Neural cell (in vitro differentiated cells): ENCODE results near the gene GHRL. TPM values are rescaled to one million over a fixed set of nuclear protein-coding genes. Genes with fewer than 3 reads are reported as not detected.

Experiments used
- H2AFZ ChIP-seq: fragments of 200-600, 300-800 bp; sonication (generic), shearing (Covaris generic); 2 replicates; pipeline ENCODE4 v1.6.0; 2014; ENCODE audit warnings: low read depth, mild to moderate bottlenecking, antibody characterized with exemption, low read length, moderate library complexity
- H3F3A ChIP-seq: fragments of 200-600 bp; shearing (Covaris generic); 2 replicates; pipeline ENCODE4 v1.6.1; 2016; ENCODE audit warnings: mild to moderate bottlenecking, moderate library complexity, mixed read lengths, antibody characterized with exemption, low read length; ENCODE audit not compliant: insufficient read depth, poor library complexity, severe bottlenecking
- H3K27ac ChIP-seq: fragments of 200-600, 300-800 bp; sonication (generic), shearing (Covaris generic); 2 replicates; pipeline ENCODE4 v1.5.1; 2014; ENCODE audit warnings: mild to moderate bottlenecking, low read length, moderate library complexity
- H3K27me3 ChIP-seq: fragments of 300-800, 200-600 bp; sonication (generic), shearing (Covaris generic); 2 replicates; pipeline ENCODE4 v1.6.0; 2014; ENCODE audit warnings: mild to moderate bottlenecking, low read depth, low read length, moderate library complexity; ENCODE audit not compliant: insufficient read depth
- H3K36me3 ChIP-seq: fragments of 300-800, 200-600 bp; sonication (generic), shearing (Covaris generic); 2 replicates; pipeline ENCODE4 v1.5.1; 2014; ENCODE audit warnings: mild to moderate bottlenecking, antibody characterized with exemption, low read length, moderate library complexity; ENCODE audit not compliant: insufficient read depth
- H3K4me2 ChIP-seq: fragments of 300-800, 200-600 bp; sonication (generic), shearing (Covaris generic); 2 replicates; pipeline ENCODE4 v1.6.0; 2014; ENCODE audit warnings: mild to moderate bottlenecking, low read length
- H3K4me3 ChIP-seq: fragments of 300-800, 200-600 bp; sonication (generic), shearing (Covaris generic); 2 replicates; pipeline ENCODE4 v1.5.1; 2014; ENCODE audit warnings: mild to moderate bottlenecking, low read length, moderate library complexity
- H3K79me2 ChIP-seq: fragments of 200-600 bp; shearing (Covaris generic); replicated peaks from 2 replicates; pipeline ENCODE4 v1.6.0; 2014; ENCODE audit warnings: mild to moderate bottlenecking, low read length, moderate library complexity; ENCODE audit not compliant: insufficient read depth
- H3K9ac ChIP-seq: fragments of 300-800, 200-600 bp; sonication (generic), shearing (Covaris generic); 2 replicates; pipeline ENCODE4 v1.6.1; 2016; ENCODE audit warnings: mild to moderate bottlenecking, low read length, mixed read lengths
- H3K9me2 ChIP-seq: fragments of 200-600 bp; shearing (Covaris generic); 2 replicates; pipeline ENCODE4 v1.6.1; 2016; ENCODE audit warnings: mild to moderate bottlenecking, low read length, mixed read lengths; ENCODE audit not compliant: insufficient read depth
- H3K9me3 ChIP-seq: fragments of 200-600, 300-800 bp; sonication (generic), shearing (Covaris generic); 2 replicates; pipeline ENCODE4 v1.6.1; 2016; ENCODE audit warnings: mild to moderate bottlenecking, mixed run types, low read length, moderate library complexity, mixed read lengths
- H4K20me1 ChIP-seq: fragments of 200-600 bp; shearing (Covaris generic); 2 replicates; pipeline ENCODE4 v1.6.1; 2016; ENCODE audit warnings: mild to moderate bottlenecking, mixed run types; ENCODE audit not compliant: insufficient read depth
- CTCF ChIP-seq: fragments of 450-650 bp; IDR thresholded peaks from 2 replicates; pipeline ENCODE4 v1.5.1; 2014; ENCODE audit warnings: antibody characterized with exemption, mild to moderate bottlenecking, moderate library complexity; ENCODE audit not compliant: poor library complexity, severe bottlenecking
- EP300 ChIP-seq: fragments of 450-650 bp; conservative IDR thresholded peaks from 2 replicates; pipeline ENCODE4 v1.6.1; 2014; ENCODE audit warnings: antibody characterized with exemption, mild to moderate bottlenecking, moderate library complexity; ENCODE audit not compliant: poor library complexity, severe bottlenecking
- EZH2 ChIP-seq: fragments of 200-600, 300-800 bp; shearing (Covaris generic), sonication (generic); IDR thresholded peaks from 2 replicates; pipeline ENCODE4 v1.6.1; 2014; ENCODE audit warnings: antibody characterized with exemption, low read length, borderline replicate concordance, mild to moderate bottlenecking; ENCODE audit not compliant: insufficient read depth, poor library complexity, severe bottlenecking
- MXI1 ChIP-seq: fragments of 450-650 bp; conservative IDR thresholded peaks from 2 replicates; pipeline ENCODE4 v1.6.1; 2014; ENCODE audit warnings: antibody characterized with exemption, mild to moderate bottlenecking; ENCODE audit not compliant: poor library complexity, severe bottlenecking
- POLR2AphosphoS5 ChIP-seq: IDR thresholded peaks from 2 replicates; pipeline ENCODE4 v1.6.1; 2012
- RAD21 ChIP-seq: fragments of 450-650 bp; conservative IDR thresholded peaks from 2 replicates; pipeline ENCODE4 v1.6.1; 2014; ENCODE audit warnings: antibody characterized with exemption, mild to moderate bottlenecking, moderate library complexity
- SMC3 ChIP-seq: fragments of 450-650 bp; conservative IDR thresholded peaks from 2 replicates; pipeline ENCODE4 v1.6.1; 2014; ENCODE audit warnings: antibody characterized with exemption, mild to moderate bottlenecking, moderate library complexity; ENCODE audit not compliant: poor library complexity
- TAF1 ChIP-seq: IDR thresholded peaks from 2 replicates; pipeline ENCODE4 v1.6.1; 2012; ENCODE audit warnings: low read depth
- polyA plus RNA-seq: library from polyadenylated mRNA; depleted of rRNA; stranded (reverse); fragments of >200 nt; gene quantifications from 2 replicates; pipeline ENCODE4 v1.2.3, GENCODE V29; 2014
- TF ChIP-seq, protein P1 (sequence below): IDR thresholded peaks from 2 replicates; pipeline ENCODE4 v1.6.1; 2012; ENCODE audit warnings: borderline replicate concordance

GHRL gene
- polyA plus RNA-seq, 1 donor from 2014 or later: 2.8 TPM

GRCh38 chr3:10269443-10269842, 23.3 kb downstream of the GHRL start:
- H3K9me2 ChIP-seq: no peaks in the 10 kb centered on the region
- no peaks in the 10 kb centered on the region for H4K20me1 ChIP-seq
- no peak overlapping the region for H3K4me3 ChIP-seq

DNA sequence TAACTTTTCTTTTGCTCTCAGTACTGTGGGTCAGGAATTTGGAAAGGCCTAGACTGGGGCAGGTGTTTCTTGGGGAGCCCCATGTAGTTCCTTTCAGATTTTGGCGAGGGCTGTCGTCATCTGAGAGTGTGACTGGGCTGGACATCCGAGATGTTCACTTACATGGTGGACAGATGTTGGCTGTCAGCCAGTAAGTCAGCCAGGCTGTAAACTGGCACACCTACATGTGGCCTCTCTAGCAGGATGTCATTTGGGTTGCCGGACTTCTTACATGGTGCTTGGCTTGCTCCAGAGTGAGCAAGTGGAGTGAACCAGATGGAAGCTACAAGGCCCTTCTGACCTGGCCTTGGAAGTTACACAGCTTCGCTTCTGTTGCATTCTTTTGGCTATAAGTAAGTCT, 23.8 kb downstream of the GHRL start:
- Histone ChIP-seq H3K4me2 (no peak overlapping the region), H3F3A (no peaks in the 10 kb centered on the region), H3K9ac (no peak overlapping the region), H3K27ac (no peak overlapping the region), H3K36me3 (no peaks in the 10 kb centered on the region), H3K79me2 (no peaks in the 10 kb centered on the region), H2AFZ (no peak overlapping the region), H4K20me1 (no peaks in the 10 kb centered on the region), H3K4me3 (no peak overlapping the region), H3K27me3 (no peaks in the 10 kb centered on the region), H3K9me3 (no peaks in the 10 kb centered on the region), H3K9me2 (no peaks in the 10 kb centered on the region)
- no peak for TF ChIP-seq MXI1
- no peak for TF ChIP-seq CTCF
- no peak for TF ChIP-seq POLR2AphosphoS5
- TF ChIP-seq RAD21: no peak
- no peak for TF ChIP-seq EZH2
- TF ChIP-seq, protein P1, sequence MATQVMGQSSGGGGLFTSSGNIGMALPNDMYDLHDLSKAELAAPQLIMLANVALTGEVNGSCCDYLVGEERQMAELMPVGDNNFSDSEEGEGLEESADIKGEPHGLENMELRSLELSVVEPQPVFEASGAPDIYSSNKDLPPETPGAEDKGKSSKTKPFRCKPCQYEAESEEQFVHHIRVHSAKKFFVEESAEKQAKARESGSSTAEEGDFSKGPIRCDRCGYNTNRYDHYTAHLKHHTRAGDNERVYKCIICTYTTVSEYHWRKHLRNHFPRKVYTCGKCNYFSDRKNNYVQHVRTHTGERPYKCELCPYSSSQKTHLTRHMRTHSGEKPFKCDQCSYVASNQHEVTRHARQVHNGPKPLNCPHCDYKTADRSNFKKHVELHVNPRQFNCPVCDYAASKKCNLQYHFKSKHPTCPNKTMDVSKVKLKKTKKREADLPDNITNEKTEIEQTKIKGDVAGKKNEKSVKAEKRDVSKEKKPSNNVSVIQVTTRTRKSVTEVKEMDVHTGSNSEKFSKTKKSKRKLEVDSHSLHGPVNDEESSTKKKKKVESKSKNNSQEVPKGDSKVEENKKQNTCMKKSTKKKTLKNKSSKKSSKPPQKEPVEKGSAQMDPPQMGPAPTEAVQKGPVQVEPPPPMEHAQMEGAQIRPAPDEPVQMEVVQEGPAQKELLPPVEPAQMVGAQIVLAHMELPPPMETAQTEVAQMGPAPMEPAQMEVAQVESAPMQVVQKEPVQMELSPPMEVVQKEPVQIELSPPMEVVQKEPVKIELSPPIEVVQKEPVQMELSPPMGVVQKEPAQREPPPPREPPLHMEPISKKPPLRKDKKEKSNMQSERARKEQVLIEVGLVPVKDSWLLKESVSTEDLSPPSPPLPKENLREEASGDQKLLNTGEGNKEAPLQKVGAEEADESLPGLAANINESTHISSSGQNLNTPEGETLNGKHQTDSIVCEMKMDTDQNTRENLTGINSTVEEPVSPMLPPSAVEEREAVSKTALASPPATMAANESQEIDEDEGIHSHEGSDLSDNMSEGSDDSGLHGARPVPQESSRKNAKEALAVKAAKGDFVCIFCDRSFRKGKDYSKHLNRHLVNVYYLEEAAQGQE: no peak
- TF ChIP-seq EP300: no peak
- TF ChIP-seq TAF1: no peak
- no peak for TF ChIP-seq SMC3

More at GRCh38 chr3:10269443-10269842, 23.3 kb downstream of the GHRL start:
- H3F3A ChIP-seq: no peaks in the 10 kb centered on the region
- H3K4me2 ChIP-seq: no peak overlapping the region
- no peak overlapping the region for H3K27ac ChIP-seq
- no peak overlapping the region for H2AFZ ChIP-seq
- TF ChIP-seq TAF1: no peak
- no peak for TF ChIP-seq MXI1
- no peak for TF ChIP-seq RAD21
- no peak for TF ChIP-seq SMC3
- no peak for TF ChIP-seq POLR2AphosphoS5
- TF ChIP-seq, protein P1: no peak
- no peak for TF ChIP-seq EZH2
- no peak for TF ChIP-seq EP300
- TF ChIP-seq CTCF: no peak
- H3K9ac ChIP-seq: no peak overlapping the region
- no peaks in the 10 kb centered on the region for H3K9me3 ChIP-seq
- no peaks in the 10 kb centered on the region for H3K36me3 ChIP-seq
- H3K79me2 ChIP-seq: no peaks in the 10 kb centered on the region
- H3K27me3 ChIP-seq: no peaks in the 10 kb centered on the region
